ENCODE data around the gene FPR2. TPM values are rescaled to one million over a fixed set of nuclear protein-coding genes. Genes with fewer than 3 reads are reported as not detected.

The FPR2 gene
- polyA plus RNA-seq, 1 donor from 2014 or later, result not detected

DNA sequence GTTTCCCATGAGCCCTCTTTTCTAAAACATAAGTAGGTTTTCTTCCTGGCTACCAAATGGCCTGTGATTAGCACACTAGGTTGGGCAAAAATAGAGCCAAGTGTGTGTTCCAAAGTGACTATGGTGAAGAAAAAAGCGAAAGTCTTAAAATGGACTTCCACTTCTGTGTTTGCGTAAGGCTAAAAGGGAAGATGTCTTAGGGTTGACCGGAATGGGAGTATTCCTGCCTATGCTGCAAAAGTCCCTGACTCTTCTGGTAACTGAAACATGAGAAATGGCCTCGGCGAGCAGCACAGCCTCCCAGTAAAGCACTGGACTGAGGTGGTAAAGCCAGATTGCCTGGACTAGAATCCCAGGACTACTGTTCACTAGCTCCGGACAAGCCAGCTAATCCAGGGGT lies 6.9 kb upstream of the FPR2 start:
- Histone ChIP-seq H3K27ac (ENCODE audit: low read length) (no peak overlapping the region), H3K27me3 (ENCODE audit: insufficient read depth, low read depth, low read length) (no peaks in the 10 kb centered on the region), H4K20me1 (ENCODE audit: insufficient read depth) (no peaks in the 10 kb centered on the region), H3K9me2 (ENCODE audit: insufficient read depth, low read length) (no peaks in the 10 kb centered on the region), H2AFZ (ENCODE audit: low read depth, low read length) (no peak overlapping the region), H3K4me3 (ENCODE audit: low read length) (no peak overlapping the region), H3K9me3 (ENCODE audit: low read length) (no peaks in the 10 kb centered on the region), H3K79me2 (replicated peaks; ENCODE audit: insufficient read depth, low read length) (no peaks in the 10 kb centered on the region), H3F3A (ENCODE audit: insufficient read depth, low read length, poor library complexity, severe bottlenecking) (no peaks in the 10 kb centered on the region), H3K4me2 (ENCODE audit: low read length) (no peak overlapping the region), H3K36me3 (ENCODE audit: insufficient read depth, low read length) (no peaks in the 10 kb centered on the region), H3K9ac (ENCODE audit: low read length) (no peak overlapping the region)
- TF ChIP-seq, protein P1, sequence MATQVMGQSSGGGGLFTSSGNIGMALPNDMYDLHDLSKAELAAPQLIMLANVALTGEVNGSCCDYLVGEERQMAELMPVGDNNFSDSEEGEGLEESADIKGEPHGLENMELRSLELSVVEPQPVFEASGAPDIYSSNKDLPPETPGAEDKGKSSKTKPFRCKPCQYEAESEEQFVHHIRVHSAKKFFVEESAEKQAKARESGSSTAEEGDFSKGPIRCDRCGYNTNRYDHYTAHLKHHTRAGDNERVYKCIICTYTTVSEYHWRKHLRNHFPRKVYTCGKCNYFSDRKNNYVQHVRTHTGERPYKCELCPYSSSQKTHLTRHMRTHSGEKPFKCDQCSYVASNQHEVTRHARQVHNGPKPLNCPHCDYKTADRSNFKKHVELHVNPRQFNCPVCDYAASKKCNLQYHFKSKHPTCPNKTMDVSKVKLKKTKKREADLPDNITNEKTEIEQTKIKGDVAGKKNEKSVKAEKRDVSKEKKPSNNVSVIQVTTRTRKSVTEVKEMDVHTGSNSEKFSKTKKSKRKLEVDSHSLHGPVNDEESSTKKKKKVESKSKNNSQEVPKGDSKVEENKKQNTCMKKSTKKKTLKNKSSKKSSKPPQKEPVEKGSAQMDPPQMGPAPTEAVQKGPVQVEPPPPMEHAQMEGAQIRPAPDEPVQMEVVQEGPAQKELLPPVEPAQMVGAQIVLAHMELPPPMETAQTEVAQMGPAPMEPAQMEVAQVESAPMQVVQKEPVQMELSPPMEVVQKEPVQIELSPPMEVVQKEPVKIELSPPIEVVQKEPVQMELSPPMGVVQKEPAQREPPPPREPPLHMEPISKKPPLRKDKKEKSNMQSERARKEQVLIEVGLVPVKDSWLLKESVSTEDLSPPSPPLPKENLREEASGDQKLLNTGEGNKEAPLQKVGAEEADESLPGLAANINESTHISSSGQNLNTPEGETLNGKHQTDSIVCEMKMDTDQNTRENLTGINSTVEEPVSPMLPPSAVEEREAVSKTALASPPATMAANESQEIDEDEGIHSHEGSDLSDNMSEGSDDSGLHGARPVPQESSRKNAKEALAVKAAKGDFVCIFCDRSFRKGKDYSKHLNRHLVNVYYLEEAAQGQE (IDR thresholded peaks at IDR 0.05; ENCODE audit: borderline replicate concordance), result no peak
- TF ChIP-seq TAF1 (IDR thresholded peaks at IDR 0.05; ENCODE audit: low read depth) (no peak), EP300 (conservative IDR thresholded peaks at IDR 0.05; ENCODE audit: poor library complexity, severe bottlenecking) (no peak), SMC3 (conservative IDR thresholded peaks at IDR 0.05; ENCODE audit: poor library complexity) (no peak), POLR2AphosphoS5 (IDR thresholded peaks at IDR 0.05) (no peak), EZH2 (IDR thresholded peaks at IDR 0.05; ENCODE audit: borderline replicate concordance, insufficient read depth, low read length, poor library complexity, severe bottlenecking) (no peak), RAD21 (conservative IDR thresholded peaks at IDR 0.05) (no peak), MXI1 (conservative IDR thresholded peaks at IDR 0.05; ENCODE audit: poor library complexity, severe bottlenecking) (no peak)
- TF ChIP-seq, protein P2, sequence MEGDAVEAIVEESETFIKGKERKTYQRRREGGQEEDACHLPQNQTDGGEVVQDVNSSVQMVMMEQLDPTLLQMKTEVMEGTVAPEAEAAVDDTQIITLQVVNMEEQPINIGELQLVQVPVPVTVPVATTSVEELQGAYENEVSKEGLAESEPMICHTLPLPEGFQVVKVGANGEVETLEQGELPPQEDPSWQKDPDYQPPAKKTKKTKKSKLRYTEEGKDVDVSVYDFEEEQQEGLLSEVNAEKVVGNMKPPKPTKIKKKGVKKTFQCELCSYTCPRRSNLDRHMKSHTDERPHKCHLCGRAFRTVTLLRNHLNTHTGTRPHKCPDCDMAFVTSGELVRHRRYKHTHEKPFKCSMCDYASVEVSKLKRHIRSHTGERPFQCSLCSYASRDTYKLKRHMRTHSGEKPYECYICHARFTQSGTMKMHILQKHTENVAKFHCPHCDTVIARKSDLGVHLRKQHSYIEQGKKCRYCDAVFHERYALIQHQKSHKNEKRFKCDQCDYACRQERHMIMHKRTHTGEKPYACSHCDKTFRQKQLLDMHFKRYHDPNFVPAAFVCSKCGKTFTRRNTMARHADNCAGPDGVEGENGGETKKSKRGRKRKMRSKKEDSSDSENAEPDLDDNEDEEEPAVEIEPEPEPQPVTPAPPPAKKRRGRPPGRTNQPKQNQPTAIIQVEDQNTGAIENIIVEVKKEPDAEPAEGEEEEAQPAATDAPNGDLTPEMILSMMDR (IDR thresholded peaks at IDR 0.05; ENCODE audit: poor library complexity, severe bottlenecking), result no peak

DNA sequence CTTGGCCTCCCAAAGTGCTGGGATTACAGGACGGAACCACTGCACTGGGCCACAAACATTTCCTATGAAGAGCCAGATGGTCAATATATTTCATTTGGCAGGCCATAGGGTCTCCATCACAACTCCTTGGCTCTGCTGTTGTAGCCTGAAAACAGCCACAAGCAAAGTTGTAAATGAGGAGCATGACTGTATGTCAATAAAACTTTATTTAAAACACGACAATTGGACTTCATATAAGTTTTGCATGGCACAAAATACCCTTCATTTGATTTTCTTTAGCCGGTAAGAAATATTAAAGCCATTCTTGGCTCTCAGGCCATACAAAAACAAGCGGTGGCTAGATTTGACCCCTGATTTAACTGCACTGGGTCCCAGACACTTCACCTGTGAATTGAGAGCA lies 6.2 kb upstream of the FPR2 start:
- Histone ChIP-seq H3K36me3 (ENCODE audit: insufficient read depth, low read length) (no peaks in the 10 kb centered on the region), H3K9me3 (ENCODE audit: low read length) (no peaks in the 10 kb centered on the region), H3F3A (ENCODE audit: insufficient read depth, low read length, poor library complexity, severe bottlenecking) (no peaks in the 10 kb centered on the region), H3K27ac (ENCODE audit: low read length) (no peak overlapping the region), H2AFZ (ENCODE audit: low read depth, low read length) (no peak overlapping the region), H3K79me2 (replicated peaks; ENCODE audit: insufficient read depth, low read length) (no peaks in the 10 kb centered on the region), H4K20me1 (ENCODE audit: insufficient read depth) (no peaks in the 10 kb centered on the region), H3K4me3 (ENCODE audit: low read length) (no peak overlapping the region), H3K27me3 (ENCODE audit: insufficient read depth, low read depth, low read length) (no peaks in the 10 kb centered on the region), H3K9ac (ENCODE audit: low read length) (no peak overlapping the region), H3K9me2 (ENCODE audit: insufficient read depth, low read length) (no peaks in the 10 kb centered on the region), H3K4me2 (ENCODE audit: low read length) (no peak overlapping the region)
- TF ChIP-seq POLR2AphosphoS5 (IDR thresholded peaks at IDR 0.05), result no peak
- no peak for TF ChIP-seq EP300 (conservative IDR thresholded peaks at IDR 0.05; ENCODE audit: poor library complexity, severe bottlenecking)
- TF ChIP-seq, protein P2 (IDR thresholded peaks at IDR 0.05; ENCODE audit: poor library complexity, severe bottlenecking), result no peak
- no peak for TF ChIP-seq TAF1 (IDR thresholded peaks at IDR 0.05; ENCODE audit: low read depth)
- TF ChIP-seq RAD21 (conservative IDR thresholded peaks at IDR 0.05), result no peak
- TF ChIP-seq EZH2 (IDR thresholded peaks at IDR 0.05; ENCODE audit: borderline replicate concordance, insufficient read depth, low read length, poor library complexity, severe bottlenecking), result no peak
- TF ChIP-seq SMC3 (conservative IDR thresholded peaks at IDR 0.05; ENCODE audit: poor library complexity), result no peak
- no peak for TF ChIP-seq MXI1 (conservative IDR thresholded peaks at IDR 0.05; ENCODE audit: poor library complexity, severe bottlenecking)
- TF ChIP-seq, protein P1 (IDR thresholded peaks at IDR 0.05; ENCODE audit: borderline replicate concordance), result no peak
